SK-N-MC (cell line): Measurements from ENCODE around the gene LTB.

Experiments used
- EZH2 ChIP-seq: fragments of 200-600 bp; sonication (generic); IDR thresholded peaks from one replicate; pipeline ENCODE4 v1.6.1; 2017; ENCODE audit warnings: antibody characterized with exemption
- FOXP2 ChIP-seq: optimal IDR thresholded peaks from 2 replicates; pipeline ENCODE3; 2011; ENCODE audit warnings: mild to moderate bottlenecking, moderate library complexity; ENCODE audit not compliant: insufficient read depth; ENCODE audit errors: extremely low read length, control extremely low read depth
- POLR2AphosphoS5 ChIP-seq: IDR thresholded peaks from 2 replicates; pipeline ENCODE4 v1.6.1; 2012; ENCODE audit warnings: mild to moderate bottlenecking, low read depth, low read length, borderline replicate concordance

- TF ChIP-seq EZH2 (no peak), POLR2AphosphoS5 (no peak), FOXP2 (no peak)
Observed at GRCh38 chr6:31577579-31577966, 4.7 kb downstream of the LTB start.
